ENCODE data around the gene KRT7.

The KRT7 gene

GRCh38 chr12:52231305-52232202 lies 1.5 kb upstream of the KRT7 start:
- Histone ChIP-seq H3K79me1 (replicated peaks; ENCODE audit: low read length, poor library complexity, severe bottlenecking) (no peaks in the 10 kb centered on the region), H2AK5ac (ENCODE audit: low read length, severe bottlenecking) (peak overlapping the region; percentile 91), H2BK120ac (ENCODE audit: low read depth, low read length) (no peak overlapping the region), H3K4ac (ENCODE audit: low read depth in 1 of 2, low read length in 2 of 2) (no peak overlapping the region), H2BK5ac (ENCODE audit: low read depth, low read length, poor library complexity, severe bottlenecking) (no peak overlapping the region), H3K4me1 (ENCODE audit: control insufficient read depth, insufficient read depth, low read depth, low read length) (peaks cover 51% of the 10 kb centered on the region), H3K36me3 (ENCODE audit: control insufficient read depth in 1 of 2, insufficient read depth in 2 of 2, low read depth in 1 of 2, low read length in 2 of 2) (peaks cover 0 to 16% of the 10 kb centered on the region in 2 experiments), H2AFZ (ENCODE audit: low read depth, low read length) (no peak overlapping the region), H3K27me3 (ENCODE audit: control insufficient read depth in 1 of 2, insufficient read depth in 1 of 2, low read length in 2 of 2) (peaks cover 8 to 24% of the 10 kb centered on the region in 2 experiments), H4K91ac (ENCODE audit: low read length) (no peak overlapping the region), H3K18ac (ENCODE audit: low read depth in 1 of 2, low read length in 2 of 2) (peak overlapping the region in 1 of 2 experiments; percentile 55), H2BK12ac (ENCODE audit: low read length in 2 of 2) (peak overlapping the region in 1 of 2 experiments; percentile 15), H3K9ac (ENCODE audit: low read length) (no peak overlapping the region), H3K4me3 (ENCODE audit: insufficient read depth in 1 of 2, low read depth in 1 of 2, low read length in 2 of 2) (no peak overlapping the region), H4K8ac (ENCODE audit: low read length) (no peak overlapping the region), H2BK15ac (ENCODE audit: low read depth, poor library complexity, severe bottlenecking) (no peak overlapping the region), H3K23ac (ENCODE audit: low read length in 2 of 2) (no peak overlapping the region), H3K9me3 (ENCODE audit: control insufficient read depth, low read length) (peaks cover 2% of the 10 kb centered on the region), H3K4me2 (ENCODE audit: low read length, poor library complexity, severe bottlenecking) (no peak overlapping the region), H3K14ac (ENCODE audit: low read length in 2 of 2) (peak overlapping the region in 1 of 2 experiments; percentile 23), H3K27ac (ENCODE audit: low read length, poor library complexity, severe bottlenecking) (peak overlapping the region; percentile 13)
- DNase-seq, result no peak
- 83% methylated on average over 16 of the region's 16 CpGs for WGBS

DNA sequence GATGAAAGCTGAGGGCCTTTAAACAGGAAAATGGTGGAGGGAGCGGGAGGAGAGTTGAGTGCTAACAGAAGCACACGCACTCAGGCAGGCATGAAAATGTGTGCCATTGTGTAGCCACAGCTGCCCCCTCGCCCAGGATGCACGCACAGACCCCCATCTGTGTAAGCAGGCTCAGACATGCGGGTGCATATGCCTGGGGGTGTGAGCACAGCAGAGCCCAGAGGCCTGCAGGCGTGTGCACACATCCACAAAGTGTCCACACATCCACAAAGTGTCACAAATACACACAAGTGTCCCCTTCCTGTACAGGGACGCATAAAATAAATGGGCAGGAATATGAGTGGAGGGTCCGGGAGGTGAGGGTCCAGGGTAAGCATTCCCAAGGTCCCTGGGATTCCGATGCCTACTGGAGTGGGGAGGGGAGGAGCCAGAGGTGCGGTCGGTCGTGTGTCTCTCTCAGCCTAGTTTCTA lies 805 bp upstream of the KRT7 start:
- WGBS, result 57% methylated on average over 10 of the region's 12 CpGs
- no peak overlapping the region for H3K23ac ChIP-seq (ENCODE audit: low read length in 2 of 2)
- H4K8ac ChIP-seq (ENCODE audit: low read length), result no peak overlapping the region
- H4K91ac ChIP-seq (ENCODE audit: low read length), result peak overlapping the region; percentile 53
- peak overlapping the region; percentile 88 for H2AK5ac ChIP-seq (ENCODE audit: low read length, severe bottlenecking)
- H3K4me2 ChIP-seq (ENCODE audit: low read length, poor library complexity, severe bottlenecking), result no peak overlapping the region
- peak overlapping the region in 1 of 2 experiments; percentile 29 for H2BK12ac ChIP-seq (ENCODE audit: low read length in 2 of 2)
- H3K79me1 ChIP-seq (replicated peaks; ENCODE audit: low read length, poor library complexity, severe bottlenecking), result no peaks in the 10 kb centered on the region
- H3K4me1 ChIP-seq (ENCODE audit: control insufficient read depth, insufficient read depth, low read depth, low read length), result peaks cover 51% of the 10 kb centered on the region
- no peak overlapping the region for H2BK5ac ChIP-seq (ENCODE audit: low read depth, low read length, poor library complexity, severe bottlenecking)
- peak overlapping the region in 1 of 2 experiments; percentile 70 for H3K14ac ChIP-seq (ENCODE audit: low read length in 2 of 2)
- no peak overlapping the region for H2BK120ac ChIP-seq (ENCODE audit: low read depth, low read length)
- no peak overlapping the region for H3K9ac ChIP-seq (ENCODE audit: low read length)
- H3K18ac ChIP-seq (ENCODE audit: low read depth in 1 of 2, low read length in 2 of 2), result peak overlapping the region in 1 of 2 experiments; percentile 25
- no peak overlapping the region for H3K27ac ChIP-seq (ENCODE audit: low read length, poor library complexity, severe bottlenecking)
- no peaks in the 10 kb centered on the region for H3K9me3 ChIP-seq (ENCODE audit: control insufficient read depth, low read length)
- peaks cover 8 to 24% of the 10 kb centered on the region in 2 experiments for H3K27me3 ChIP-seq (ENCODE audit: control insufficient read depth in 1 of 2, insufficient read depth in 1 of 2, low read length in 2 of 2)
- no peak overlapping the region for H3K4ac ChIP-seq (ENCODE audit: low read depth in 1 of 2, low read length in 2 of 2)
- peaks cover 0 to 16% of the 10 kb centered on the region in 2 experiments for H3K36me3 ChIP-seq (ENCODE audit: control insufficient read depth in 1 of 2, insufficient read depth in 2 of 2, low read depth in 1 of 2, low read length in 2 of 2)
- no peak for DNase-seq
- H3K4me3 ChIP-seq (ENCODE audit: insufficient read depth in 1 of 2, low read depth in 1 of 2, low read length in 2 of 2), result peak overlapping the region in 1 of 2 experiments; percentile 10
- H2BK15ac ChIP-seq (ENCODE audit: low read depth, poor library complexity, severe bottlenecking), result no peak overlapping the region
- H2AFZ ChIP-seq (ENCODE audit: low read depth, low read length), result no peak overlapping the region

- no peak overlapping the region for H4K91ac ChIP-seq (ENCODE audit: low read length)
- no peak overlapping the region for H3K23ac ChIP-seq (ENCODE audit: low read length in 2 of 2)
- H2BK5ac ChIP-seq (ENCODE audit: low read depth, low read length, poor library complexity, severe bottlenecking), result no peak overlapping the region
- H3K9me3 ChIP-seq (ENCODE audit: control insufficient read depth, low read length), result no peaks in the 10 kb centered on the region
- peak overlapping the region in 1 of 2 experiments; percentile 49 for H3K4me3 ChIP-seq (ENCODE audit: insufficient read depth in 1 of 2, low read depth in 1 of 2, low read length in 2 of 2)
- H3K27me3 ChIP-seq (ENCODE audit: control insufficient read depth in 1 of 2, insufficient read depth in 1 of 2, low read length in 2 of 2), result peaks cover 8 to 24% of the 10 kb centered on the region in 2 experiments
- H3K4ac ChIP-seq (ENCODE audit: low read depth in 1 of 2, low read length in 2 of 2), result no peak overlapping the region
- peak overlapping the region; percentile 51 for H3K4me2 ChIP-seq (ENCODE audit: low read length, poor library complexity, severe bottlenecking)
- H2AFZ ChIP-seq (ENCODE audit: low read depth, low read length), result peak overlapping the region; percentile 36
- H3K9ac ChIP-seq (ENCODE audit: low read length), result no peak overlapping the region
- H3K18ac ChIP-seq (ENCODE audit: low read depth in 1 of 2, low read length in 2 of 2), result peak overlapping the region in 1 of 2 experiments; percentile 5
- DNase-seq, result no peak
- H2BK12ac ChIP-seq (ENCODE audit: low read length in 2 of 2), result no peak overlapping the region
- peaks cover 0 to 20% of the 10 kb centered on the region in 2 experiments for H3K36me3 ChIP-seq (ENCODE audit: control insufficient read depth in 1 of 2, insufficient read depth in 2 of 2, low read depth in 1 of 2, low read length in 2 of 2)
- H2BK120ac ChIP-seq (ENCODE audit: low read depth, low read length), result no peak overlapping the region
- H3K4me1 ChIP-seq (ENCODE audit: control insufficient read depth, insufficient read depth, low read depth, low read length), result peaks cover 58% of the 10 kb centered on the region
- H3K14ac ChIP-seq (ENCODE audit: low read length in 2 of 2), result no peak overlapping the region
- H2BK15ac ChIP-seq (ENCODE audit: low read depth, poor library complexity, severe bottlenecking), result no peak overlapping the region
- peak overlapping the region; percentile 56 for H2AK5ac ChIP-seq (ENCODE audit: low read length, severe bottlenecking)
- WGBS, result 8% methylated on average over 33 of the region's 40 CpGs
- peak overlapping the region; percentile 21 for H4K8ac ChIP-seq (ENCODE audit: low read length)
- H3K27ac ChIP-seq (ENCODE audit: low read length, poor library complexity, severe bottlenecking), result no peak overlapping the region
- no peaks in the 10 kb centered on the region for H3K79me1 ChIP-seq (replicated peaks; ENCODE audit: low read length, poor library complexity, severe bottlenecking)
These were observed 592 bp downstream of the KRT7 start for GRCh38 chr12:52233462-52234207.

Data from mesenchymal stem cell (in vitro differentiated cells and primary cell).